Fibroblast of skin of left quadriceps (primary cell): Measurements from ENCODE around the gene PRICKLE2.
"Not testable (repeated sequence)": the region's sequence is repeated elsewhere in the genome, so short reads cannot be mapped to it uniquely, and the experiment has no call there.

ENCODE experiments used
- DNase-seq, 2 experiments: peaks; one replicate each; pipeline ENCODE4 v3.0.0-alpha.2; 2013; ENCODE audit warnings: low read depth in 2 of 2

Gene PRICKLE2

GRCh38 chr3:64103131-64103530, 122.1 kb downstream of the PRICKLE2 start:
- no peak for DNase-seq

- DNase-seq, result no peak
Measured at GRCh38 chr3:64102147-64102546, 123.1 kb downstream of the PRICKLE2 start.

GRCh38 chr3:64099316-64099715, 126.0 kb downstream of the PRICKLE2 start:
- DNase-seq, result no peak

- DNase-seq, result no peak
Measured at GRCh38 chr3:64098670-64099069, 126.6 kb downstream of the PRICKLE2 start.

GRCh38 chr3:64097920-64098319, 127.3 kb downstream of the PRICKLE2 start:
- DNase-seq, result no peak

- DNase-seq, result no peak
Measured at GRCh38 chr3:64095802-64096201, 129.5 kb downstream of the PRICKLE2 start.

GRCh38 chr3:64094713-64095079, 130.6 kb downstream of the PRICKLE2 start:
- DNase-seq, result no peak

- no peak for DNase-seq
Measured at GRCh38 chr3:64093825-64094712, 131.2 kb downstream of the PRICKLE2 start.

- no peak for DNase-seq
Measured at GRCh38 chr3:64093211-64093610, 132.1 kb downstream of the PRICKLE2 start.

GRCh38 chr3:64091501-64091900, 133.8 kb downstream of the PRICKLE2 start:
- DNase-seq, result no peak

- not testable (repeated sequence) for DNase-seq
Measured at GRCh38 chr3:64089386-64089785, 135.9 kb downstream of the PRICKLE2 start.

- DNase-seq, result peak; percentile 57 to 61
Measured at GRCh38 chr3:64088408-64089205, 136.7 kb downstream of the PRICKLE2 start.

GRCh38 chr3:64086479-64087252, 138.6 kb downstream of the PRICKLE2 start:
- no peak for DNase-seq

GRCh38 chr3:64084640-64085039, 140.6 kb downstream of the PRICKLE2 start:
- no peak for DNase-seq

- DNase-seq, result no peak
Measured at GRCh38 chr3:64083575-64083974, 141.7 kb downstream of the PRICKLE2 start.

- no peak for DNase-seq
Measured at GRCh38 chr3:64082961-64083541, 142.2 kb downstream of the PRICKLE2 start.

GRCh38 chr3:64082411-64082810, 142.9 kb downstream of the PRICKLE2 start:
- no peak for DNase-seq

GRCh38 chr3:64081235-64081630, 144.0 kb downstream of the PRICKLE2 start:
- DNase-seq, result no peak

GRCh38 chr3:64080616-64081234, 144.5 kb downstream of the PRICKLE2 start:
- no peak for DNase-seq

GRCh38 chr3:64079369-64080150, 145.7 kb downstream of the PRICKLE2 start:
- no peak for DNase-seq
